ENCODE measurements around the gene TNNC1. TPM values are rescaled to one million over a fixed set of nuclear protein-coding genes. Genes with fewer than 3 reads are reported as not detected.

TNNC1 gene
- total and polyA plus RNA-seq, 8 donors, result 16.7 to 117 (median 33.9) TPM

DNA sequence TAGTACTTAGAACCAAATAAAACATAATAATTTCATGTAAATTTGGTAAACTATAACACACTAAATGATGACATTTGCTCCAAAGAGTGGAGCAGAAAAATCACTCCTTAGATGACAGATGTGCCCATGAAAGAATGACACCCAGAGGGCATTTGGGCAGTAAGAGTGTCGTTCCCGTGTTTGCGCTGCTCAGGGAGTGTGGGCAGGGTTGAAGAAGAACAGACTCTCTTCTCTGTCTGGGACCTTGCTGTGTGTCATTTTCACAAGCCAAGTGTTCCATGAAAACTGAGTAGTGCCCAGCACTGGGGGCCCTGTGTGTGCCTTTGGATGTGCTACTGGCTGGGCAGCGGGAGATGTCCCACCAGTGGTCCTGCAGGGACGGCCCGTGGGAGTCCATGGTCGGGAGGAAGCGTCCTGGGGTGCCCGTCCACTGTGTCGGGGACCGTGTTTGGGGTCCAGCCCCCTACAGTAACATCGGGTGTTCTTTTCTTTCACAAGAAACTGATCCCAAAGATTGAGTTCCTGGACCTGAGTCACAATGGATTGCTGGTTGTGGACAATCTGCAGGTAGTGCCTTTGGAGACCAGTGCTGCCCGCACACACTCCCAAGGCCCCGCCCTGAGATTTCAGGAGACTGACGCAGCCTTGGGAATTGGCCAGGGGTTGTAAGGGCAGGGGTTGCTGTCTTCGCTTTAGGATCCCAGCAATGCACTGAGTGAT is 23.4 kb upstream of the TNNC1 start:
- TF ChIP-seq, protein P1, sequence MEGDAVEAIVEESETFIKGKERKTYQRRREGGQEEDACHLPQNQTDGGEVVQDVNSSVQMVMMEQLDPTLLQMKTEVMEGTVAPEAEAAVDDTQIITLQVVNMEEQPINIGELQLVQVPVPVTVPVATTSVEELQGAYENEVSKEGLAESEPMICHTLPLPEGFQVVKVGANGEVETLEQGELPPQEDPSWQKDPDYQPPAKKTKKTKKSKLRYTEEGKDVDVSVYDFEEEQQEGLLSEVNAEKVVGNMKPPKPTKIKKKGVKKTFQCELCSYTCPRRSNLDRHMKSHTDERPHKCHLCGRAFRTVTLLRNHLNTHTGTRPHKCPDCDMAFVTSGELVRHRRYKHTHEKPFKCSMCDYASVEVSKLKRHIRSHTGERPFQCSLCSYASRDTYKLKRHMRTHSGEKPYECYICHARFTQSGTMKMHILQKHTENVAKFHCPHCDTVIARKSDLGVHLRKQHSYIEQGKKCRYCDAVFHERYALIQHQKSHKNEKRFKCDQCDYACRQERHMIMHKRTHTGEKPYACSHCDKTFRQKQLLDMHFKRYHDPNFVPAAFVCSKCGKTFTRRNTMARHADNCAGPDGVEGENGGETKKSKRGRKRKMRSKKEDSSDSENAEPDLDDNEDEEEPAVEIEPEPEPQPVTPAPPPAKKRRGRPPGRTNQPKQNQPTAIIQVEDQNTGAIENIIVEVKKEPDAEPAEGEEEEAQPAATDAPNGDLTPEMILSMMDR (IDR thresholded peaks at IDR 0.05), result no peak
- DNase-seq (peak in 1 of 4 donors; percentile 49), ATAC-seq (no peak)
- H3K4me1 ChIP-seq, result peaks cover 0 to 38% of the 10 kb centered on the region in 2 donors
- intact Hi-C loops (cut with DNase I), result no loop called here
- H3K27me3 ChIP-seq, result no peaks in the 10 kb centered on the region
- no peaks in the 10 kb centered on the region for H3K9me3 ChIP-seq
- H3K36me3 ChIP-seq, result peaks cover 0 to 100% of the 10 kb centered on the region in 2 donors
- H3K4me3 ChIP-seq, result no peak overlapping the region
- peak overlapping the region in 1 of 2 donors; percentile 49 for H3K27ac ChIP-seq

DNA sequence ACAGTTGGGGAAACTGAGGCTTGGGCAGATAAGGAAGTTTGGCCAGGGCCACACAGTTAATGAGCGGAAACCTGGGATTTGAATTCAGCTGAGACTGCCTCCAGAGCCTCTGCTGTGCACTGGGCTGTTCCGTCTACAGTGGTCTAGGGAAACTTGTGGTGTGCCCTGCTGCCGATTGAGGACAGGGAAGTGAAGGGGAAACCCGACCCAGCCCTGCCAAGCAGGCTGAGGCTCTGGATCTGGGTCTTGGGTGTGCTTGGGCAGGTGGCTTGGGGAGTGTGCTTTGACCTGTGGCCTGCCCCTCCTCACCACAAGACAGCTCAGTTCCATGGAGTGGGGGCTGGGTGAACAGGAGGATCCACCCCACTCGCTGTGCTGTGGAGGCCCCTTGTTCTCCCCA is 19.2 kb upstream of the TNNC1 start:
- intact Hi-C loops (cut with DNase I), result no loop called here
- TF ChIP-seq, protein P1 (IDR thresholded peaks at IDR 0.05), result no peak
- Histone ChIP-seq H3K4me1 (peaks cover 3 to 60% of the 10 kb centered on the region in 2 donors), H3K9me3 (no peaks in the 10 kb centered on the region), H3K27ac (peak overlapping the region in 1 of 2 donors; percentile 8), H3K36me3 (peaks cover 0 to 80% of the 10 kb centered on the region in 2 donors), H3K27me3 (no peaks in the 10 kb centered on the region), H3K4me3 (no peak overlapping the region)
- no peak for ATAC-seq
- peak in 1 of 4 donors; percentile 44 for DNase-seq

DNA sequence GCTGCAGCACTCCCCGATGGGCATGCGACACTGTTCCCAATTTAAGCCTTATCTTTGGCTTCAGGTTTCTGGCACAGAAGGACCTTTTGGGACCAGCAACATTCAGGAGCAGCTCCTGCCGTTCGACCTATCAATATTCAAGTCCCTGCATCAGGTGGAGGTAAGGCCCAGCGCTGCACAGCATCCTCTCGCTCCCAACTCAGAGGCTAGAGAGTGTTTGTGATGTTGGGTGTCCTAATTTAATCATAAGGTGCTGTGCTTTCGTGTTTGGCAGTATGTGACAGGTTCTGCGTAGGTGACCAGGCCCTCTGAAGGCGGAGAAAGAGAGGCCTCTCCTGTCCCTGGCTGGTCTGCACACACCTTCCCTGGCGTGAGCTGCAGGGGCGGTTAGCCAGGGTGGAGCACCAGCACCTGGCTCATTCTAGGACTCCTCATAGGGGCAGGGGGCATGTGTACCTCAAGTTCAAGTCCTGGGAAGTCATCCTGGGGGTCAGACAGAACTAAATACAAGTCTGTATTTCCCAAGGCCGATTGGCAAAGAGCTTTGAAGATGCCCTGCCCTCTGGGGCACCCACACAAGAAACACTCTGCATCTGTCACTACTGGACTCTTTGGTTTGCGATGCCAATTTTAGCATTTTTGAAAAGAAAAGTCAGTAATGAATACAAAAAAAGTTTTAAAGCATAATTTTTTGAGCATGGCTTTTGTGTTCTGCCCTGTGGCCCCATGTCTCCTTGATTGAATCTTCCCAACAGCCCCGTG is 18.6 kb upstream of the TNNC1 start:
- Histone ChIP-seq H3K27me3 (no peaks in the 10 kb centered on the region), H3K9me3 (no peaks in the 10 kb centered on the region), H3K4me1 (peaks cover 3 to 66% of the 10 kb centered on the region in 2 donors), H3K4me3 (no peak overlapping the region), H3K27ac (no peak overlapping the region), H3K36me3 (peaks cover 0 to 78% of the 10 kb centered on the region in 2 donors)
- TF ChIP-seq, protein P1 (IDR thresholded peaks at IDR 0.05), result no peak
- intact Hi-C loops (cut with DNase I), result no loop called here
- no peak for ATAC-seq
- peak in 1 of 4 donors; percentile 33 for DNase-seq

DNA sequence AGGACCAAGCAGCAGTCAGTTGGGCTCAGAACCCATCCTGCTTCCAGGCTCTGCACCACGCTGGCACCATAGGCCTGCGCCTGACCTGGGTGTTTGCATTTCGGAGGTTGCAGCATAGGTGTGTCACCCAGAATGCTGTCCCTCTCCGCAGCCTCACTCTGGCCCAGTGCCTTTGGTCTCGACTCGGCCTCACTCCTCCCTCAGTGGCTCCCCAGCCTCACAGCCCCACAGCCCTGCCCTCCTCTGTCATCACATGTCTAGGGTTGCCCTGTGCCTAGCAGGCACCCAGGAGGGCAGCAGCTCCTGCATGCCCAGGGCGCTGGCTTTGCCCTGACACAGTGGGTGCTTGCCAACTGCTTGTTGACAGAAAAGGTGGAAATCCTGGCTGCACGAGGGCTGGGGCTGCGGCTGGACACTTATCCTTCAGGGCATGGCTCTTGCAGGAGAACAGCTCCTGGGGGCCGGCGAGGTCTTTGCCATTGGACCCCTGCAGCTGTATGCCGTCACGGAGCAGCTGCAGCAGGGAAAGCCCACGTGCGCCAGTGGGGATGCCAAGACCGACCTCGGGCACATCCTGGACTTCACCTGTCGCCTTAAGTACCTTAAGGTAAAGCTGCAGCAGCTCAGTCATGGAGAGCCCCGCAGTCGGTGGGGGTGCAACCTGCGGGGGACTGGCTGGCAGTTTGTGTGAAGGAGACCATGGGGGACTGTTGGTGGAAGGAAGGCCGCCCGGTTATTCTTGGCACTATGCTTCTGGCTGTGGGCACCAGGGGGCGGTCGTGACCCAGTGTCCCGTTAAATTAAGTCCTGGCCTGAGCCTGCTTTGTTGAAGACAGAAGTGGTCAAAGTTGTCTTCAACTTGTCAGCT is 17.8 kb upstream of the TNNC1 start:
- Histone ChIP-seq H3K27me3 (no peaks in the 10 kb centered on the region), H3K9me3 (no peaks in the 10 kb centered on the region), H3K4me1 (peaks cover 3 to 69% of the 10 kb centered on the region in 2 donors), H3K27ac (peak overlapping the region in 1 of 2 donors; percentile 42), H3K4me3 (no peak overlapping the region), H3K36me3 (peaks cover 0 to 74% of the 10 kb centered on the region in 2 donors)
- intact Hi-C loops (cut with DNase I), result no loop called here
- peak; percentile 85 for ATAC-seq
- peak in 3 of 4 donors; percentile 59 to 86 (median 71) for DNase-seq
- TF ChIP-seq, protein P1 (IDR thresholded peaks at IDR 0.05), result peak; percentile 60 to 75

Data from left lung (tissue), 10 donors.